OCI-LY7 (cell line): ENCODE results near the gene RNF111. TPM values are rescaled to one million over a fixed set of nuclear protein-coding genes. Genes with fewer than 3 reads are reported as not detected.
"Not testable (repeated sequence)": the region's sequence is repeated elsewhere in the genome, so short reads cannot be mapped to it uniquely, and the experiment has no call there.

Experiments used
- BruUV-seq: library from RNA; stranded (reverse); fragments of 400-500 nt; replicated peaks from 2 replicates; lab custom pipeline; 2021; lab: Mats Ljungman, UMichigan
- CTCF ChIA-PET: fragments of 300-600 bp; sonication (Branson Sonifier 250); formaldehyde crosslinking; loops from one replicate; lab custom pipeline; 2022; ENCODE audit warnings: antibody characterized with exemption; ENCODE audit not compliant: unreplicated experiment; lab: Charles Lee
- POLR2A ChIA-PET: fragments of 300-600 bp; sonication (Branson Sonifier 250); formaldehyde crosslinking; loops from one replicate; lab custom pipeline; 2022; ENCODE audit warnings: antibody characterized with exemption; lab: Charles Lee
- DNase-seq: peaks from one replicate; pipeline ENCODE4 v3.0.0-alpha.2; 2015; ENCODE audit warnings: low spot score
- H2AFZ ChIP-seq: fragments of 200-600 bp; sonication (generic), shearing (Covaris generic); 2 replicates; pipeline ENCODE4 v1.6.1; 2014; ENCODE audit warnings: mild to moderate bottlenecking, antibody characterized with exemption, low read length, moderate library complexity
- H3K27ac ChIP-seq: fragments of 200-600 bp; sonication (generic); 2 replicates; pipeline ENCODE4 v1.5.1; 2014; ENCODE audit warnings: mixed run types, low read depth, mild to moderate bottlenecking, moderate library complexity, low read length, inconsistent platforms; ENCODE audit not compliant: poor library complexity, severe bottlenecking
- H3K36me3 ChIP-seq: fragments of 200-600 bp; sonication (generic); 2 replicates; pipeline ENCODE4 v1.6.1; 2014; ENCODE audit warnings: mild to moderate bottlenecking, antibody characterized with exemption, low read length, moderate library complexity, mixed read lengths; ENCODE audit not compliant: insufficient read depth
- H3K4me1 ChIP-seq: fragments of 200-600 bp; sonication (generic); 2 replicates; pipeline ENCODE4 v1.5.1; 2014; ENCODE audit warnings: mild to moderate bottlenecking, low read length; ENCODE audit not compliant: insufficient read depth, poor library complexity, severe bottlenecking
- H3K4me2 ChIP-seq: fragments of 200-600 bp; sonication (generic); 2 replicates; pipeline ENCODE4 v1.6.1; 2014; ENCODE audit warnings: mild to moderate bottlenecking, low read length
- H3K4me3 ChIP-seq: fragments of 200-600 bp; sonication (generic); 2 replicates; pipeline ENCODE4 v1.5.1; 2014; ENCODE audit warnings: mild to moderate bottlenecking, low read depth, low read length; ENCODE audit not compliant: poor library complexity, severe bottlenecking
- H3K79me2 ChIP-seq: fragments of 200-600 bp; sonication (generic); 2 replicates; pipeline ENCODE4 v1.6.1; 2016; ENCODE audit warnings: low read depth, mild to moderate bottlenecking, low read length, moderate library complexity, mixed read lengths; ENCODE audit not compliant: insufficient read depth
- H3K9me2 ChIP-seq: fragments of 200-600 bp; sonication (generic); 2 replicates; pipeline ENCODE4 v1.6.1; 2016; ENCODE audit warnings: mild to moderate bottlenecking, low read length, mixed read lengths; ENCODE audit not compliant: insufficient read depth
- H3K9me3 ChIP-seq: fragments of 200-600 bp; sonication (generic); 2 replicates; pipeline ENCODE4 v1.6.1; 2014; ENCODE audit warnings: mild to moderate bottlenecking, mixed run types, low read length, mixed read lengths
- H4K20me1 ChIP-seq: fragments of 200-600 bp; sonication (generic); 2 replicates; pipeline ENCODE4 v1.6.1; 2014; ENCODE audit warnings: mild to moderate bottlenecking, antibody characterized with exemption, low read length, moderate library complexity, mixed read lengths; ENCODE audit not compliant: insufficient read depth
- CTCF ChIP-seq: fragments of 200-600 bp; sonication (generic); conservative IDR thresholded peaks from 2 replicates; pipeline ENCODE4 v1.5.1; 2014; ENCODE audit warnings: mild to moderate bottlenecking, antibody characterized with exemption, low read length, moderate library complexity, mixed read lengths
- EZH2phosphoT487 ChIP-seq: fragments of 200-600 bp; sonication (generic); IDR thresholded peaks from 2 replicates; pipeline ENCODE4 v1.6.1; 2018; ENCODE audit warnings: low read depth, borderline replicate concordance, mild to moderate bottlenecking, mixed run types, antibody characterized with exemption, low read length, moderate library complexity, mixed read lengths
- intact Hi-C: fragments of 100-400 bp; cut with micrococcal nuclease; formaldehyde crosslinking; loops from one replicate; pipeline ENCODE4 v1.10.0; 2022; ENCODE audit not compliant: unreplicated experiment
- total RNA-seq, 2 experiments: library from RNA; depleted of rRNA in 1 of 2; stranded (reverse); fragments of >200 nt in 1 of 2; shearing (Covaris generic) in 1 of 2; gene quantifications; 2 replicates each; pipeline ENCODE4 v1.2.3, GENCODE V29; 2014 to 2022

RNF111 gene
- total RNA-seq, 2 experiments from 2014 or later: 19.2 to 42.7 TPM

- Histone ChIP-seq H4K20me1 (no peaks in the 10 kb centered on the region), H3K4me1 (peaks cover under 1% of the 10 kb centered on the region), H2AFZ (no peak overlapping the region), H3K4me2 (no peak overlapping the region), H3K9me2 (no peaks in the 10 kb centered on the region), H3K79me2 (peaks cover 86% of the 10 kb centered on the region), H3K36me3 (peaks cover 60% of the 10 kb centered on the region), H3K9me3 (no peaks in the 10 kb centered on the region), H3K4me3 (no peak overlapping the region), H3K27ac (no peak overlapping the region)
- intact Hi-C loops: no loop called here
- BruUV-seq: no TSS peak
- TF ChIP-seq CTCF: no peak
- no peak for TF ChIP-seq EZH2phosphoT487
- no peak for DNase-seq
- POLR2A ChIA-PET: interaction anchor here (1.0 kb wide), 1 partner anchor 50 kb away, joined by 5 read pairs; no protein-coding TSS in a partner anchor
- CTCF ChIA-PET: no interaction called here
Measured at GRCh38 chr15:58994906-58995453, 7.5 kb downstream of the RNF111 start.

- Histone ChIP-seq H3K4me3 (no peak overlapping the region), H3K79me2 (peaks cover 91% of the 10 kb centered on the region), H3K4me1 (peaks cover 28% of the 10 kb centered on the region), H3K36me3 (peaks cover 44% of the 10 kb centered on the region), H4K20me1 (peaks cover 6% of the 10 kb centered on the region; the same call in 1 of the 2 replicates), H3K9me2 (no peaks in the 10 kb centered on the region), H3K4me2 (no peak overlapping the region), H3K9me3 (no peaks in the 10 kb centered on the region), H3K27ac (no peak overlapping the region), H2AFZ (no peak overlapping the region)
- ChIA-PET POLR2A (no interaction called here), CTCF (no interaction called here)
- BruUV-seq: no TSS peak
- TF ChIP-seq CTCF (no peak), EZH2phosphoT487 (no peak)
- DNase-seq: no peak
- intact Hi-C loops: no loop called here
Measured at GRCh38 chr15:58999694-59000093, 12.2 kb downstream of the RNF111 start.

- BruUV-seq, CTCF ChIA-PET: not testable (repeated sequence)
Measured at GRCh38 chr15:59000251-59000650, 12.8 kb downstream of the RNF111 start.

More at GRCh38 chr15:59000251-59000650, 12.8 kb downstream of the RNF111 start:
- H3K4me3 ChIP-seq, H3K27ac ChIP-seq, H3K9me2 ChIP-seq, POLR2A ChIA-PET, H3K9me3 ChIP-seq, intact Hi-C loops, DNase-seq, H2AFZ ChIP-seq, H3K4me2 ChIP-seq, H4K20me1 ChIP-seq: not testable (repeated sequence)
- peaks cover 28% of the 10 kb centered on the region for H3K4me1 ChIP-seq
- H3K79me2 ChIP-seq: peaks cover 96% of the 10 kb centered on the region
- H3K36me3 ChIP-seq: peaks cover 44% of the 10 kb centered on the region
